NCI-H1694 treated with DMSO at 0.1 percent for 48 hours (cell line): ENCODE measurements around the gene SLC16A3.
A peak's percentile ranks its signal among the peaks of the same experiment; 100 is the strongest.

Experiments
- DNase-seq: peaks from one replicate; lab custom pipeline; 2025; lab: John Stamatoyannopoulos, UW

SLC16A3 gene

DNA sequence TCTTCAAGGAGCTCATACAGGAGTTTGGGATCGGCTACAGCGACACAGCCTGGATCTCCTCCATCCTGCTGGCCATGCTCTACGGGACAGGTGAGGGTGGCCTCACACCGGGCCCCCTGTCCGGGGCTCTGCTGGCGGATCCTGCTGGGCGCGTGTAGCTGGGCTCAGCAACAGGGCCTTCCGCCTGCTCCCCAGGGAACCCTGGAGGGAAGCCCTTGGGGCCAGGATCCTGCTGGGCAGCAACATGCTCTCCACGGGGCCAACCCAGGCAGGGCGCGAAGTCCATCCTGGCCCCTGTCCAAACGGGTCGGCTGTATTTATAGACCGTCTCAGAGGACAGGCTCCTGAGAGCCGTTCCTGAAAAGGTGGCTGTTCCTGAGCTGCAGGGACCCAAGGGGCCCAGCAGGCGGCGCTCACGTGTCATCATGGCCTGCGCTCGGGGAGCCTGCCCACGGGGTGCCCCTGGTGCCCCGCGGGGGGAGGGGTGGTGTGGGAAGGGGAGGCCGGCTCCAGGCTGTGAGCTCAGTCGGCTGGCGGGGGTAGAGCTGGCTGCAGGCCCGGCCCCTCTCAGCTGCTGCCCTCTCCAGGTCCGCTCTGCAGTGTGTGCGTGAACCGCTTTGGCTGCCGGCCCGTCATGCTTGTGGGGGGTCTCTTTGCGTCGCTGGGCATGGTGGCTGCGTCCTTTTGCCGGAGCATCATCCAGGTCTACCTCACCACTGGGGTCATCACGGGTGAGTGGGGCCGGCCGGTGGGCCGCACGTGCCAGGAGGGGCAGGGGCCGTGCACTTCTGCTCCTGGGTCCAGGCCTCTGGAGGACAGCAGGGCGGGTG lies 7.5 kb downstream of the SLC16A3 start:
- peak; percentile 82 for DNase-seq

DNA sequence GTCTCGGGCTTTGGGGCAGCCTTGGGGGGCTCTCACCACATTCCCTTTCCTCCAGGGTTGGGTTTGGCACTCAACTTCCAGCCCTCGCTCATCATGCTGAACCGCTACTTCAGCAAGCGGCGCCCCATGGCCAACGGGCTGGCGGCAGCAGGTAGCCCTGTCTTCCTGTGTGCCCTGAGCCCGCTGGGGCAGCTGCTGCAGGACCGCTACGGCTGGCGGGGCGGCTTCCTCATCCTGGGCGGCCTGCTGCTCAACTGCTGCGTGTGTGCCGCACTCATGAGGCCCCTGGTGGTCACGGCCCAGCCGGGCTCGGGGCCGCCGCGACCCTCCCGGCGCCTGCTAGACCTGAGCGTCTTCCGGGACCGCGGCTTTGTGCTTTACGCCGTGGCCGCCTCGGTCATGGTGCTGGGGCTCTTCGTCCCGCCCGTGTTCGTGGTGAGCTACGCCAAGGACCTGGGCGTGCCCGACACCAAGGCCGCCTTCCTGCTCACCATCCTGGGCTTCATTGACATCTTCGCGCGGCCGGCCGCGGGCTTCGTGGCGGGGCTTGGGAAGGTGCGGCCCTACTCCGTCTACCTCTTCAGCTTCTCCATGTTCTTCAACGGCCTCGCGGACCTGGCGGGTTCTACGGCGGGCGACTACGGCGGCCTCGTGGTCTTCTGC lies 8.4 kb downstream of the SLC16A3 start:
- DNase-seq: no peak

DNA sequence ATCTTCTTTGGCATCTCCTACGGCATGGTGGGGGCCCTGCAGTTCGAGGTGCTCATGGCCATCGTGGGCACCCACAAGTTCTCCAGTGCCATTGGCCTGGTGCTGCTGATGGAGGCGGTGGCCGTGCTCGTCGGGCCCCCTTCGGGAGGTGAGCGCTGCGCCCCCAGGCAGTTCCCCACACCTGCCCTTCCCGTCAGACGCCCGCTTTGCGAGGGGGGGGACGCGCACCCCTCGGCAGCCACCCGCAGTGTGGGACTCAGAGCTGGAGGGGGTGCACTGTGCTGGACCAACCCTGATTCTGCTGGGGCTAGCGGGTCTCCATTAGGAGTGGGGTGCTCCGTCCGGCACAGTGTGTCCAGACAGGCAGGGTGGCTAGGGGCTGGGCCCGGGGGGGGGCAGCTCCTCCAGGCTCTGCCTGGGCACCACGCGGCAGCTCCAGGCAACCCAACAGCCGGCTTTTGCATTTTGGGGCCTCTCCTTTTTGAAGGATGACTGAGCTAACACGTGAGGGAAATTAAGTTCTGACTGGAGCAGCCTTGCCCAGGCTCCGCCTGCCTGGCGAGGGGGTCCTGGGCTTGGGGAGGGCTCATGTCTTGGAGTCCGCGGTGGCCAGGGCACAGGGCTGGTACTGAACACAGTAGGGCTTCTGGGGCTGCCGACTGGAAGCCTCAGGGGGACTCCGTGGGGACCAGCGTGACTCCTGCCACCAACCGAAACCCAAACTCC lies 9.1 kb downstream of the SLC16A3 start:
- DNase-seq: no peak

DNA sequence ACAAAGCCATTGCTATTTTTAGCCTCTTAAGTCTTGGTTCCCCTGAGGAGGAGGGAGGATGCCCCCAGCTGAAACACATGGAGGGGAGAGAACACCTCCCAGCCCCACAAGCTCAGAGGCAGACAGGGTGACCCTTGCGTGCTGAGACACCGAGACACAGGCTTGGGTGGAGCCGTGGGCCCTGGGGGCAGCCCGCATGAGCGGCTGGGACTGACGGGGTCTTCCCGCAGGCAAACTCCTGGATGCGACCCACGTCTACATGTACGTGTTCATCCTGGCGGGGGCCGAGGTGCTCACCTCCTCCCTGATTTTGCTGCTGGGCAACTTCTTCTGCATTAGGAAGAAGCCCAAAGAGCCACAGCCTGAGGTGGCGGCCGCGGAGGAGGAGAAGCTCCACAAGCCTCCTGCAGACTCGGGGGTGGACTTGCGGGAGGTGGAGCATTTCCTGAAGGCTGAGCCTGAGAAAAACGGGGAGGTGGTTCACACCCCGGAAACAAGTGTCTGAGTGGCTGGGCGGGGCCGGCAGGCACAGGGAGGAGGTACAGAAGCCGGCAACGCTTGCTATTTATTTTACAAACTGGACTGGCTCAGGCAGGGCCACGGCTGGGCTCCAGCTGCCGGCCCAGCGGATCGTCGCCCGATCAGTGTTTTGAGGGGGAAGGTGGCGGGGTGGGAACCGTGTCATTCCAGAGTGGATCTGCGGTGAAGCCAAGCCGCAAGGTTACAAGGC lies 9.8 kb downstream of the SLC16A3 start:
- no peak for DNase-seq

DNA sequence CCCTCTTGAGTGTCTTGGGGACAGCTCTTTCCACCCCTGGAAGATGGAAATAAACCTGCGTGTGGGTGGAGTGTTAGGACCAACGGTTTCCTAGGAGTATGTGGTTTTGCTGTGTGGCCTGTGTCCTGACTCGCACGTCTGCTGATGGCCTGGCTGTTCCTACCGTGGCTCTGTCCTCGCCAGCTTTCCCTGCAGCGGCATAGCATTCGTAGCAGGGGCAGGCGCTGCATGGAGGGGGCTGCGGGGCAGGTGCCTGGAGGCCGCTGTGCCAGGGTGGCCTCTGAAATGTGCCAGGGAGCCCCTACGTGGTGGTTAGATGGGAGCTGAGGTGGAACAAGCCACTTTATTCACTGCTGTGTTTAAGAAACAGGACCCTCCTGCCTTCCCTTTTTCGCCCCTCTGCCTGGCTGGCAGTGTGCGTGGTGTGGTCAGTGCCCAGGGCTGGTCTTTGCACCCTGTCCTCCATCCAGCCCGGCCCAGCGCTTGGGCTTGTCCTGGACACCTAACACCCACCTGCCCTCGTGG lies 10.6 kb downstream of the SLC16A3 start:
- DNase-seq: no peak

DNA sequence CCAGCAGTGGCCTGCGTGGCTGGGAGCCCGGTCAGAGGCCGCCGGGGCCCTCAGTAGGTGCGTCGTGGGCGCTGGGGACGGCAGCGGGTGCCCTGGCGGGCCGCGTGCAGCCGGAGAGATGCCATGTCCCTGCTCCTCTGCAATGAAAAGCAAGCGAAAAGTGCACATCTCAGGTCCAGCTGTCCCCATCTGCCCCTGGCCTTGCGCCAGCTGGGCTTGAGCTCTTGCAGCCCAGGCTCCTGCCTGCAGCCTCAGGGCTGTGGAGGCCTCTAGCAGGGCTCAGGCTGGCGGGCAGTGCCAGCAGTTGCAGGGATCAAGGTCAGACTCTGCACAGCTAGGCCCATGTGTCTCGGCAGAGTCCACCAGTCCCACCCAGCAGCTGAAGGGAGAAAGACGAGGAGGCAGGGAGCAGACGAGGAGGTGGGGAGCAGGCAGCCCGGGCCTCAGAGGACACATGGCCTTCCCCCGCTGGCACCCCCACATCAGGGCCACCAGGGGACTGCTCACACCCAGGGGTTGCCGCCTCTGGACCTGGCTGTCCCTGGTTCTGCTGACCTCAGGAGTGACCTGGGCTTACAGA lies 11.2 kb downstream of the SLC16A3 start:
- DNase-seq: peak; percentile 29

DNA sequence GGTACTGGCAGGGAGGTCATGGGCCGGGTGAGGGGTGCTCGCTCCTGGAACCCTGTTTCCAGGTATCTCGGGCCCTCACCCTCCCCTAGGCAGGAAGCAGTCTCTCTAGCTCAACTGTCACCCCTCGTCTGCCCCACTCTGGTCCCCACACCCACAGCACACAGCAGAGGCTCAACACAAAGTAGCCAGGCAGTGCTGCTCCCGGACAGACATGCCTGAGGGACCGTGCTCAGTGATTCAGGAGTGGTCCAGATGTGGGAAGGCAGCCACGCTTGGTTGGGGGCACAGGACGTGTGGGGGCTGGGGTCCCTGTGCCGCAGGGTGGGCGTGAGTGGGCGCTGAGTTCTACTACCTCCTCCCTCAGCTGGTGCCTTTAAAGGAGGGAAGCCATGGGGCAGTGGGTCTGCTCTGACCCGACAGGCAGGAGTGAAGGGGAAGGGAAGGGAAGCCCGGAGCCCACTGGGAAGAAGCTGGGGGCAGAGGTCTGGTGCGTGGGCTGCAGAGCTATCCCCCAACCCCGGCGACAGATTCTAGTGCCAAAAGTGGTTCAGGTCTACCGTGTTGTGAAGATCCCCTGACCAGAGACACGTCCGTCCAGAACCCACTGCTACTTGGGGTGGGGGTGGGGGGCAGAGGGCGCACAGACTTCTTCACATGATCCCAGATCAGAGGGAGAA lies 11.8 kb downstream of the SLC16A3 start:
- DNase-seq: no peak

DNA sequence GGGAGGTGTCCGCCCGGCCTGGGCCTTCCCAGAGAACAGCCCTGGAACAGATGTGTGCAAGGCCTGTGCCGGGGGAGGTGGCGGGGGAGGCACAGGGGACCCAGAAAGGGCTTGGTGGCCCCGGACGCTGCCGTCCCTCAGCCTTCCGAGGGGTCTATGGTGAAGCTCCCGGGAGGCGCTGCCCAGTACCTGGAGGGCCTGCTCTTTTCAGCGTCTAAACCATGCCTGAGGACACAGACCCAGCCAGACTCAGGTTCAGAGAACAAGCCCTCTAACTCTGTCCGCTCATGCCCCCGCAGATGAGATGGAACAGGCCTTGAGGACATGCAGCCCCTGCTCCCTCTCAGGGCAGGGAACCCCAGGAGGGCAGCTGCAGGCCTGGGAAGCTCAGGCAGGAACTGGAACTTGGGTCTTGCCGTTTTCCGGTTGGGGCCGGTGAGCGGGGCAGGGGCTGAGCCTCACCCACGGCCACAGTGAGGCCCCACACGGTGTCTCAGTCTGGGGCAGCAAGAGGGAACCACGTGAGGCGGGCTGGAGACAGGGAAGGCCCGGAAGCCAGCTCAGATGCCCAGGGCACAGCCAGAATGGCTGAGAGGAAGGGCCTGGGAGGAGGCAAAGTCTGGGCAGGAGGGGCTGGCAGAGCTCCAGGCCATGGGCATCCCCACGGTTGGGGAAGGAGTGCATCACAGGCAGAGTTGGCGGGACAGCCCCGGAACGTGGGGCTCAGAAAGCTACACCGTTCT lies 12.5 kb downstream of the SLC16A3 start:
- DNase-seq: peak; percentile 36

DNA sequence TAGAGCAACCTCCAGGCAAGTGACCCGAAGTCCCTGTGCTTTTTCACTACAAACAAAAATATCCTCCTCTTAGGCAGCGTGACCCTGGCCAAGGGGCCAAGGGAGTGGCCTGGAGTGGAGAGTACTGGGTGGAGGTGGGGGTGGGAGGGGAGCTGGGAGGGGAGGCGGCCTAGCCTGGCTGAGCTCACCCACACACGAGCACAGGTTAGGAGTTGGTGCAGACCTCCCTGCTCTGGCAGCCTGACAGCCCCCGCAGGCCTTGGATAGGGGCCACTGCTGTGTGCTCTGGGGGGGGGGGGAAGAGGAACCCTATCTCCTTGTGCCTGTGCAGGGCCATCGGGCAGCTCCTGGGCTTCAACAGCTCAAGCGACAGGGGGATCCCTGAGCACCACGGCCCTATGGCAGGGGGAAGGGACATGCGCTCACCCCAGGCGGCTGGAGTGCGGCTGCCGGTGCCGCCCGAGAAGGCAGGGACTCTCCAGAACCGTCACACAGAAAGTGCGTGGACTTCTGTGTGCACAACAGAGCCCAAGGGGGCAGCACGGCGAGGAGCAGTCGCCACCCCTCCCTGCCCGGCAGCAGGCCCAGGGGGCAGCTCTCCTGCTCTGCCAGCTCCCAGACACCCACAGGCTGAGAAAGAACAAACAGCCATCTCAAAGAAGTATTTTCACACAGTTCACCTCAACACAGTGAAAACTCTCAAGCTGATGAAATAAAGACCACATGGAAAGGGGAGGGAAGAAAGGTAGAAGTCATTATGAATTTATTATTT lies 13.3 kb downstream of the SLC16A3 start:
- DNase-seq: peak; percentile 30

DNA sequence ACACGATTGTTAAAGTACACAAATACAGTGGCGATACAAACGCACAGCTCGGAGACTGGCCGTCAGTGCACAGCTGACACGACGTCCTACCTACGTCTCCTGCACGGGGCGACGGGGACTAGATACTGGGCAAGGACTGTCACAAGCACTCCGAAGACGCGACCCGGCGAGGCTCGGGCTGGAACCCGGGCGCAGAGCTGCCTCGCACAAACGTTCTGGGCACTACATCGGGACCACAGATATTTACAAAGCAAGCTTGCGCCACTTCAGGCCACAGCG lies 13.8 kb downstream of the SLC16A3 start:
- DNase-seq: no peak

DNA sequence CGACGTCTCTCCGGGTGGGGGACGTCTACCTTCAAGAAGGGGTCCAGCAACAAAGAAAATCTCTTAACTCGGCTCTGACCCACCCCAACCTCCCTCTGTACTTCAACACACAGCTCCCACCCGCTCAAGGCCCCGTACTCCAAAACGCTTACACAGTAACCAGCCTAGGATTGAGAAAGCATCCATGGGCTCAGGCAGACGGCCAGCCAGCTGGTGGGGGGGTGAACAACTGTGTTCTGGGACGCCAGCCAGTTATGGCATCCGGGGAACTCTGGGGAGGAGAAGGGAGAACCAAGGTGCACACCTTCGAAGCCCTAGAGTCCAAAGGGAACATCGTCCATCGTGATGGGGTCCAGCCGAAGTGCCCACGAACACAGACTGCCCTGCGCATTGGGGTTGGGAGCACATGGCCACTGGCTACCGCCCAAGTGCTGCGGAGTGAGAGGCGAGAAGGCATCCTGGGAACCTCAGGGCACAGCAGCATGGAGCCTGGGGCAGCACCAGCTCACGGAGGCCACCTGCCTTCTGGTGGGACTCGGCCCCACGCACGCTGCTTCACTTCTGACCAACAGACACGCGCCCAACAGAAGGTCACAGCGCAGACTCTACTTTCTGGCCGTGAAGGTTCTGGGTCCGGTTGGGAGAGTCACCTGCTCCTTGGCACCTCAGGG lies 14.3 kb downstream of the SLC16A3 start:
- DNase-seq: peak; percentile 97

DNA sequence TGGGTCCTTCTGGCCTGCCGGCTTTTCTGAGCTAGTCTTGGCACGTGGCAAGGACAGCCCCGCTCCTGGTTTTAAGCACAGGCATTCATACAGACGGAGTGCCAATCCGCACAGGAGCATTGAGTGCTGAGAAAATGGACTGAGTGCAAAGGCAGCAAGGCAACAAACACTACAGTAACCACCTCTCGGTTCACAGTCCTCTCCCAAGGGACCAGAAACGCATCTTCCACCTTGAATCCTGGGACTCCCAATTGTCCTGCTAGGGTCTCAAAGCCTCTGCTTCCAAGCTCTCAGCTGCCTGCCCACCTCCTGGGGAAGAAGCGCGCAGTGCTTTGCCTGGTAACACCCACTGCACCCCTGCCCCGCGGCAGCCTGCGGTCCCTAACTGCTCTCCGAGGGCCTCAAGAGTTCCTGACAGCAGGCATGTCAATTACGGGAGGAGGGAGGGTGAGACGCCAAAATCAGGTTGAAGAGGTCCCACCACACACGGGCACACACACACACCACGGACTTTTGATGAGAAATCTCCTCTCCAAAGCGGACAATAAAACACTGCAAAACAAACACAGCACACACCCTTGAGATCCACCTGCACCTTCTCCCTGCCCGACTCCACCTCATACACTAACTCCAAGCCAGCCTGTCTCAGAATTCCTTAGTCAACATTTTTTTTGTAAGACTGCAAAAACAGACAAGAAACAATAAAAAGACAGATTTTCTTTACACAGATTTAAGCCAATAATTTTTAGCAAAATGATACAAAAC lies 15.0 kb downstream of the SLC16A3 start:
- DNase-seq: no peak

DNA sequence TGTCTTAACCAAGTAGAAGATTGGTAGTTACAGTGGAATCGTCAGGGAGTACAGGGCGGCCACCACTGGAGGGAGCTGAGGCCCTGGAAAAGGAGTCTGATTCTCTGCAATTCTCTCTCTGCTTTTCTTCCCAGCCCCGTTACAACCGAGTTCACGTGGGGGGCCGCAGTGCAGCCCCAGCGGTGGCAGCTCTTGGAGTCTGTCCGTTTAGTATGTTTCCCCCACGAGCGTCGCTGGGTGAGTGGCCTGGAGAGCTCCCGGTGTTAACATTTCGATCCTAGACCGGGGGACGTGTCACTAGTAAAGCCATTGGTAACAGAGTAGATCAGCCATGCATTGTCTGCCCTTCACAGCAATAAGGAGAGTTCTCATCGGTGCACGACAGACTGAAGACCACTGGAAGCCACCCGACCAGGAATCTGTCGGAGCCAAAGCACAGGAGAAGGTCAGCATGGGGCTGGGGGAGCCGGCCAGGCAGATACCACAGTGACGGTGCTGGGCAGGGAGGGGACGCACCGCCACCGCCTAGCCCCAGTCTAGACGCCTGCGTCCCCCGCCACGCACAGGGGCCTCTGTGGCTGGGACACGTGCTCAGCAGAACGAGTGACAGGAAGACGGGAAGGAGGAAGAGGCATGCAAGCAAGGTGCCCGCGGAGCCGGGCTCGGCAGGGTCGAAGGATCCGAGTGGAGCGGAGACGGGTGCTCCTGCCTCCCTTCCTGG lies 15.7 kb downstream of the SLC16A3 start:
- peak; percentile 43 for DNase-seq

DNA sequence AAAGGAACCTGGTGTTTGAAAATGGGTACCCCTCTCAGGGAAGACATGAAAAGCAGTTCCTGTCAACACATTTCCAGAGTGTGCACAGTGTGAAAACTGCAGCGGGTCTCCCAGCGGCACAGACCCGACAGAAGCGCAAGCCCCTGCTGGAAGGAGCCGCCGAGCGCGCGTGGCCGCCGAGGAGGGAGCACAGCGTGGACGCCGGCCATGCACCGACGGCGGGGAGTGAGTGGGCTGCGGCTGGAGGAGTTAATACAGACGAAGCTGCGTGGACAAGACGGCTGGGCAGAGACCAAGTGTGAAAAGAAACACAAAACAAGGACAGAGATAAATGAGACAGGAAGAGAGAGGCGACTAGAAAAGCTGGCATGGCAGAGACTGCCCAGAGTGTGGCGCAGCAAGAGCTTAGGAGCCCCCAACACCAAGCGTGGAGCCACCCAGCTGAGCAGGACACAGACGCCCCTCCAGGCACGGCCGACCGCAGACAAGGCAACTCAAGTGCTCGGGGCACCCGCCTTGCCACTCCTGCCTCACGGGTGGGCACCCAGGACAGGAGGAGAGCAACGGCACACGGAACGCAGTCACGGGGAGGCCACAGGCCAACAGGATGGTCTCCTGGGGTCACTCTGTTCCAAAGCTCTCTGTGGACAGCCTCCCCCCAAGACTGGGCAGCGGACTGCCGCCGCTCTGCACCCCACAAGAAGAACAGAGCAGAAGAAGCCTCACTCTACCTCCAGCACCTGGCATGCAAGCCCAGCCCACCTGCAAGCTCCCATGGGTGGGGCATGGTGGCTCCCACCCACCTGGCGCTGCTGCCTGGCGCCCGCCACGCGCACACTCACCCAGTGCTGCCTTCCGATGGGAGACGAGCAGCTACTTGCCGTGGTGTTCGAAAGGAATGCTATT lies 16.5 kb downstream of the SLC16A3 start:
- no peak for DNase-seq

DNA sequence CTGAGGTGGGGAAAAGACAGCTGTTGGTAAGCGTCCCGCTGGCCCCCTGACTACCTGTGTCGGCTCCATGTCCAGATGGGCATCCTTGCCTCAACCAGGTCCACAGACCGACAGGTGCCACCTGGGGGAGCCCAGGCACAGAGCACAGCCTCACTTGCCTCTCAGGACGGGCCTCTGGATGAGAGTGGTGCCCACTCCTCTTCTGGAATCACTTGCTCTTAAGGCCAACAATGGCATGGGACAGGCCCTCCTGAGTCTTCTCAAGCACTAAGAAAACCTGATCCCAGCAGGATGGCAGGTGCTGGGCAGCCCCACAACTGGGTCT lies 17.2 kb downstream of the SLC16A3 start:
- DNase-seq: no peak

DNA sequence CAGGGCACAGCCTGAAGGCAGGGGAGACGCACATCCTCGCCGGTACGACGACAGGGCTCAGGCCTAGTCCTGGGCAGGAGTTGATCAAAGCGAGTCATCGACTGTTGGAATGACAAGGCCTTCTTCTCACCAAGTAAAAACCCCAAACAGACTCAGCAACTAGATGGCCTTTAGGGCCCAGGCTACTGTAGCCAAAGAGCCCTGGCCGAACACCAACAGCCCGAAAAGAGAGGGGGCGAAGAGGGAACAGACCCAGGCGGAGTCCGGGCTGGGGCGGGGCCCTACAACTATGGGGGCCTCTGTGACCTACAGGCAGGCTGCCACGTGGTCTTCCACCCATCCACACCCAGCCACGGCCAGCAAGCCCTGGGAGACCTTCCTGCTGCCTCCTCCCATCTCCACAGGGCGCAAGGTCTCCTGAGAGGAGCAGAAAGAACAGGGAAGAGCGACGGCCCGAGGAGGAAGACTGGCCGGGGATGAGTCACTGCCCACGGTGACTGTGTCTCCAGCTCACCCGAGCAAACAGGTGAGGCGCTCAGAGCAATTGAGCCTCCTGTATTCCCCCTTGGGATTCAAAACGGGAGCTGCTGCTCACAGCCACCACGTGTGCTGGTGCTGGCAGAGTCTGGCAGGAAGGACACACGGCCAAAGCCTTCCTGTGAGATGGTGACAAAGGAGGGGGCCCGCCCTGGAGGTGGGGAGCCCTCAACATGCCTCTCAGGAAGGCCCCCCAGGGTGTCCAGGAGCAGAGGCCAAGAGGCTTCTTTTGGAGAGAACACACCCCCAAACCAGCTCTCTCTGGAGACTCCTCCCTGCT lies 17.7 kb downstream of the SLC16A3 start:
- no peak for DNase-seq
